Ishikawa (cell line): ENCODE measurements around the gene LENEP.

Source experiments
- CEBPB ChIP-seq: IDR thresholded peaks from 2 replicates; pipeline ENCODE4 v1.6.1; 2012
- CREB1 ChIP-seq: IDR thresholded peaks from 2 replicates; pipeline ENCODE4 v1.6.1; 2012; ENCODE audit warnings: low read depth
- EGR1 ChIP-seq: IDR thresholded peaks from 2 replicates; pipeline ENCODE4 v1.6.1; 2012
- EP300 ChIP-seq: IDR thresholded peaks from 2 replicates; pipeline ENCODE4 v1.6.1; 2012; ENCODE audit warnings: borderline replicate concordance
- NFIC ChIP-seq: IDR thresholded peaks from 2 replicates; pipeline ENCODE4 v1.6.1; 2012
- RAD21 ChIP-seq: IDR thresholded peaks from 2 replicates; pipeline ENCODE4 v1.6.1; 2012; ENCODE audit warnings: low read depth
- TAF1 ChIP-seq: IDR thresholded peaks from 2 replicates; pipeline ENCODE4 v1.6.1; 2012; ENCODE audit warnings: low read depth, mild to moderate bottlenecking
- TCF12 ChIP-seq: IDR thresholded peaks from 2 replicates; pipeline ENCODE4 v1.6.1; 2012; ENCODE audit warnings: low read depth
- YY1 ChIP-seq: IDR thresholded peaks from 2 replicates; pipeline ENCODE4 v1.6.1; 2012; ENCODE audit warnings: low read depth
- TF ChIP-seq, protein P1 (sequence below): IDR thresholded peaks from 2 replicates; pipeline ENCODE4 v1.6.1; 2012
- TF ChIP-seq, protein P2 (sequence below): IDR thresholded peaks from 2 replicates; pipeline ENCODE4 v1.6.1; 2012
- TF ChIP-seq, protein P3 (sequence below): IDR thresholded peaks from 2 replicates; pipeline ENCODE4 v1.6.1; 2012; ENCODE audit warnings: low read depth, mild to moderate bottlenecking

GRCh38 chr1:154990276-154990675 lies 3.1 kb upstream of the LENEP start:
- TF ChIP-seq YY1 (no peak), RAD21 (no peak), NFIC (no peak), EGR1 (no peak), EP300 (no peak), CEBPB (no peak), TAF1 (no peak), TCF12 (no peak), CREB1 (no peak)
- TF ChIP-seq, protein P1, sequence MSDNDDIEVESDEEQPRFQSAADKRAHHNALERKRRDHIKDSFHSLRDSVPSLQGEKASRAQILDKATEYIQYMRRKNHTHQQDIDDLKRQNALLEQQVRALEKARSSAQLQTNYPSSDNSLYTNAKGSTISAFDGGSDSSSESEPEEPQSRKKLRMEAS, result no peak
- TF ChIP-seq, protein P2, sequence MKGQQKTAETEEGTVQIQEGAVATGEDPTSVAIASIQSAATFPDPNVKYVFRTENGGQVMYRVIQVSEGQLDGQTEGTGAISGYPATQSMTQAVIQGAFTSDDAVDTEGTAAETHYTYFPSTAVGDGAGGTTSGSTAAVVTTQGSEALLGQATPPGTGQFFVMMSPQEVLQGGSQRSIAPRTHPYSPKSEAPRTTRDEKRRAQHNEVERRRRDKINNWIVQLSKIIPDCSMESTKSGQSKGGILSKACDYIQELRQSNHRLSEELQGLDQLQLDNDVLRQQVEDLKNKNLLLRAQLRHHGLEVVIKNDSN, result no peak
- TF ChIP-seq, protein P3, sequence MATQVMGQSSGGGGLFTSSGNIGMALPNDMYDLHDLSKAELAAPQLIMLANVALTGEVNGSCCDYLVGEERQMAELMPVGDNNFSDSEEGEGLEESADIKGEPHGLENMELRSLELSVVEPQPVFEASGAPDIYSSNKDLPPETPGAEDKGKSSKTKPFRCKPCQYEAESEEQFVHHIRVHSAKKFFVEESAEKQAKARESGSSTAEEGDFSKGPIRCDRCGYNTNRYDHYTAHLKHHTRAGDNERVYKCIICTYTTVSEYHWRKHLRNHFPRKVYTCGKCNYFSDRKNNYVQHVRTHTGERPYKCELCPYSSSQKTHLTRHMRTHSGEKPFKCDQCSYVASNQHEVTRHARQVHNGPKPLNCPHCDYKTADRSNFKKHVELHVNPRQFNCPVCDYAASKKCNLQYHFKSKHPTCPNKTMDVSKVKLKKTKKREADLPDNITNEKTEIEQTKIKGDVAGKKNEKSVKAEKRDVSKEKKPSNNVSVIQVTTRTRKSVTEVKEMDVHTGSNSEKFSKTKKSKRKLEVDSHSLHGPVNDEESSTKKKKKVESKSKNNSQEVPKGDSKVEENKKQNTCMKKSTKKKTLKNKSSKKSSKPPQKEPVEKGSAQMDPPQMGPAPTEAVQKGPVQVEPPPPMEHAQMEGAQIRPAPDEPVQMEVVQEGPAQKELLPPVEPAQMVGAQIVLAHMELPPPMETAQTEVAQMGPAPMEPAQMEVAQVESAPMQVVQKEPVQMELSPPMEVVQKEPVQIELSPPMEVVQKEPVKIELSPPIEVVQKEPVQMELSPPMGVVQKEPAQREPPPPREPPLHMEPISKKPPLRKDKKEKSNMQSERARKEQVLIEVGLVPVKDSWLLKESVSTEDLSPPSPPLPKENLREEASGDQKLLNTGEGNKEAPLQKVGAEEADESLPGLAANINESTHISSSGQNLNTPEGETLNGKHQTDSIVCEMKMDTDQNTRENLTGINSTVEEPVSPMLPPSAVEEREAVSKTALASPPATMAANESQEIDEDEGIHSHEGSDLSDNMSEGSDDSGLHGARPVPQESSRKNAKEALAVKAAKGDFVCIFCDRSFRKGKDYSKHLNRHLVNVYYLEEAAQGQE, result no peak
